ENCODE results near the gene SLC12A5.

The SLC12A5 gene

GRCh38 chr20:46056970-46057855, 28.2 kb downstream of the SLC12A5 start:
- no peak for DNase-seq

GRCh38 chr20:46057856-46058598, 29.0 kb downstream of the SLC12A5 start:
- DNase-seq = peak; percentile 58

- DNase-seq = peak; percentile 8
Observed at GRCh38 chr20:46058599-46059281, 29.7 kb downstream of the SLC12A5 start.

- DNase-seq = peak; percentile 96
Observed at GRCh38 chr20:46060301-46060881, 31.4 kb downstream of the SLC12A5 start.

GRCh38 chr20:46060975-46061374, 32.0 kb downstream of the SLC12A5 start:
- DNase-seq = no peak

- no peak for DNase-seq
Observed at GRCh38 chr20:46062151-46062550, 33.1 kb downstream of the SLC12A5 start.

GRCh38 chr20:46062621-46063020, 33.6 kb downstream of the SLC12A5 start:
- DNase-seq = no peak

GRCh38 chr20:46063151-46063550, 34.1 kb downstream of the SLC12A5 start:
- no peak for DNase-seq

- DNase-seq = no peak
Observed at GRCh38 chr20:46063652-46064054, 34.6 kb downstream of the SLC12A5 start.

- no peak for DNase-seq
Observed at GRCh38 chr20:46065006-46065405, 36.0 kb downstream of the SLC12A5 start.

- DNase-seq = no peak
Observed at GRCh38 chr20:46065691-46066090, 36.7 kb downstream of the SLC12A5 start.

- DNase-seq = no peak
Observed at GRCh38 chr20:46070215-46070900, 41.3 kb downstream of the SLC12A5 start.

- no peak for DNase-seq
Observed at GRCh38 chr20:46071573-46071972, 42.6 kb downstream of the SLC12A5 start.

GRCh38 chr20:46073024-46073423, 44.0 kb downstream of the SLC12A5 start:
- DNase-seq = no peak

- DNase-seq = no peak
Observed at GRCh38 chr20:46073443-46073842, 44.4 kb downstream of the SLC12A5 start.

GRCh38 chr20:46074006-46074405, 45.0 kb downstream of the SLC12A5 start:
- no peak for DNase-seq

GRCh38 chr20:46076806-46077205, 47.8 kb downstream of the SLC12A5 start:
- DNase-seq = no peak

- DNase-seq = no peak
Observed at GRCh38 chr20:46077642-46078305, 48.8 kb downstream of the SLC12A5 start.

GRCh38 chr20:46078954-46079353, 49.9 kb downstream of the SLC12A5 start:
- no peak for DNase-seq

GRCh38 chr20:46081074-46081473, 52.1 kb downstream of the SLC12A5 start:
- DNase-seq = no peak

- no peak for DNase-seq
Observed at GRCh38 chr20:46083101-46083500, 54.1 kb downstream of the SLC12A5 start.

- no peak for DNase-seq
Observed at GRCh38 chr20:46083531-46084061, 54.6 kb downstream of the SLC12A5 start.

All from DMS153 (cell line).